Measurements from ENCODE around the gene CSGALNACT2. TPM values are rescaled to one million over a fixed set of nuclear protein-coding genes. Genes with fewer than 3 reads are reported as not detected.

The CSGALNACT2 gene
- total RNA-seq, 2 experiments from 2014 or later: 17.0 to 17.4 TPM

DNA sequence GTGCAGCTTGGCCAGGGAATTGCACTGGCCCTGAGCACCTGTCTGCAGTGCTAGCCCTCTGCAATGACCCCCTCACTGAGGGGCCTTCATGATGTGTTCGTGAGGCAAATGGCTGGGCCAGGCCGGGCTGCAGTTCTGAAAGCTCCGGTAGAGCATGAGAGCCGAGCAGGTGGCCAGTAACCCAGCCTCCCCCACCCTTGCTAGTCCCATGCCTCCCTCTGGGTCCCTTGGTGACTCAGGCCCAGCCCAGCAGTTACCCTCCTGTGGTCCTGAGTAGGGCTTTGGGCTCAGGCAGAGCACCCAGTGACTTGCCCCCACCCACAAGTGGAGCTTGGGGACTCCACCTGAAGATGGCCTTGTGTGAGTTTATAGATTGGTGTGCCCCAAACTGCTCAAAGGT, 16.1 kb upstream of the CSGALNACT2 start:
- ChIA-PET POLR2A (interaction anchor here (3.7 kb wide), 1 partner anchor 17 kb away, joined by 39 read pairs; the partner anchor contains the start of gene CSGALNACT2), CTCF (interaction anchor here (1.4 to 2.6 kb wide), 2 partner anchors 18 to 39 kb away, joined by 4 to 10 read pairs; no protein-coding TSS in a partner anchor)

DNA sequence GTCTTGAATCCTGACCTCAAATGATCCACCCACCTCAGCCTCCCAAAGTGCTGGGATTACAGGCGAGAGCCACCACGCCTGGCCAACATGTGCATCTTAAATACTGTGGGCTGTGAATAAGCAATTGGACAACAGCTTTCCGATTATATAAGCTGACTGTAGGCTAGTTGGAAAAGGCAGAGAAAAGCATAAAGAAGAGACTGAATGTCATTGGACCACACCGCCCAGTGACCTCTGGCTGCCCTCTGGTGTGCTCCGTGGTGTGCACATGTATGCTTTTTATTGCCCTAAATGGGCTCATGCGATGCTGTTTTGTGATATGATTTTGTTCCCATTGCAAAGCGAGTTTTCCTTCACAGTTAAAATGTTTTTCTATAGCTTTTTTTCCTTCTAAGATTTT, 15.4 kb upstream of the CSGALNACT2 start:
- POLR2A ChIA-PET: interaction anchor here (3.7 kb wide), 1 partner anchor 16 kb away, joined by 39 read pairs; the partner anchor contains the start of gene CSGALNACT2
- CTCF ChIA-PET: interaction anchor here (0.7 to 2.6 kb wide), 3 partner anchors 17 to 79 kb away, joined by 4 to 10 read pairs (median 4); no protein-coding TSS in a partner anchor

DNA sequence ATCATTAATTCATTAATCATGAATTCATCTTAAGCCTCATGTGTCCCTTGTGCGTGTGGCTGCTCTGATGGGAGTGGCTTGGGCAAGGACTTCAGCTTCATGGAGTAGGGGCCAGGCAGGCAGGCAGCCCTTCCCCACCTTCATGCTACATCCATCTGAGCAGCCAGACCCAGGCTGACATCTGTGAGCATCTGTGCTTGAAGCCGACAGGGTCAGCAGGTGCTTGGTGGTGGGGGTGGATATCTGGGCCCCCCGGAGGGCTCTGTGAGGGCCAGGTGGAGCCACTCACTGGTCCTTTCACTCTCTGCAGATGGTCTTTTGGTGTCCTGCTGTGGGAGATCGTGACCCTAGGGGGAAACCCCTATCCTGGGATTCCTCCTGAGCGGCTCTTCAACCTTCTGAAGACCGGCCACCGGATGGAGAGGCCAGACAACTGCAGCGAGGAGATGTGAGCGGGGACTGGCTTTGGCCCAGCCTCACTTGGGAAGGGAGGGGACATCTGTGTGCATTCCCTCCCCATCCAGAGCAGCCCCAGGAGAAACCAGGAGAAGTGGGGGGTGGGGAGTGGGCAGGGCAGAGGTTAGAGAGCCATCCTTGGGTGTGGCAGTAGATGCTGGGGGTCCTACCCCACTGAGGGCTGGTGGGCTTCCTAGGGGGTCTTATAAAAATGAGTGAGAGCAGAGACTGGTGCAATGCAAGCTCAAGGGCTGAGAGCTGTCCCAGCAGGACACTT, 14.7 kb upstream of the CSGALNACT2 start:
- POLR2A ChIA-PET: no interaction called here

DNA sequence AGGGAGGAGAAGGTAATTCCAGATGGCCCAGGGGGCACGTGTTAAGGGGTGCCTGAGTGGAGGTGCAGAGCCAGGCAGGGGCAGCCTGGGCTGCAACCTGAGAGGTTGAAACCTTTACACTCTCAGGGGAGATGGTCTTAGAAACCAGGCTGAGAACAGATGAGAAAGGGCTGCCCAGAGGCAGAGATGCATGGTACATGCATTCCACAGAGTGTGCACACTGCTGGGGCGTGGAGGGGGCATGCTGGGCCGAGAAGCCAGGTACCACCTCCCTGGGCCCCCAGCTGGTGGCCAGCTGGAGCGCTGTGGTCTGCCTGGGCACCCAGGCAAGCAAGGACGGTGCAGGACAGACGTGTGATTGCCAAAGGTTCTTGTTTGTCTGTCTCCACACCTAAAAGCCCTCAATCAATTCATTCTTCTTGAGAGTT, 14.1 kb upstream of the CSGALNACT2 start:
- ChIA-PET POLR2A (no interaction called here), CTCF (no interaction called here)

More for the DNA sequence above, 14.7 kb upstream of the CSGALNACT2 start:
- CTCF ChIA-PET: interaction anchor here (0.7 to 2.6 kb wide), 3 partner anchors 17 to 79 kb away, joined by 4 to 10 read pairs (median 4); no protein-coding TSS in a partner anchor

DNA sequence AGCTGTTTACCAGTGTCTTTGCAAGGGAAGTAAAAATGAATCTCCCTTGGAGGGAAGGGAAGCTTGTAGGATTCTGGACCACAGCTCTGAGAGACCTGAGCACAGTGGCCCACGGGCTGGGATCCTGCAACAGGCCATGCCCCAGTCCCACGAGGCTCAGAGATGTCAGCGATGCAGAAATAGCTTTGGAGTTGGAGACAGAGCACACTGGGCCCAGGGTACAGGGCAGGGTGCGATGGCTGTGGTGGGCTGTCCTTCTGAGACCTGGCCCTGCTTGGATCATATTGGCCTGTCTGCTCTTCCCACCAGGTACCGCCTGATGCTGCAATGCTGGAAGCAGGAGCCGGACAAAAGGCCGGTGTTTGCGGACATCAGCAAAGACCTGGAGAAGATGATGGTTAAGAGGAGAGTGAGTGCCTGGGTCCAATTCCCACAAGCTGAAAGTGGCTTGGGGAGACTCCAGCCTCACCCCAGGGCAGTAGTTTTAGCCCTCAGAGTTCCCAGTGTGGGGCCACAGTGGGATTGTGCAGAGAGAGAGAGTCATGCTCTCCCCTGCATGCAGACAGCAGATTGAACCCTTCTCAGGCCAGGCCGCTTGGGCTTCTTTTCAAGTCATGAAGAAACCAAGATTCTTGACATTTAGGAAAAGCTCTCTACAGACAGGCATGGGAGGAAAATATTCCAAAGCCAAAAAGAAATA, 13.5 kb upstream of the CSGALNACT2 start:
- POLR2A ChIA-PET: no interaction called here
- CTCF ChIA-PET: no interaction called here

DNA sequence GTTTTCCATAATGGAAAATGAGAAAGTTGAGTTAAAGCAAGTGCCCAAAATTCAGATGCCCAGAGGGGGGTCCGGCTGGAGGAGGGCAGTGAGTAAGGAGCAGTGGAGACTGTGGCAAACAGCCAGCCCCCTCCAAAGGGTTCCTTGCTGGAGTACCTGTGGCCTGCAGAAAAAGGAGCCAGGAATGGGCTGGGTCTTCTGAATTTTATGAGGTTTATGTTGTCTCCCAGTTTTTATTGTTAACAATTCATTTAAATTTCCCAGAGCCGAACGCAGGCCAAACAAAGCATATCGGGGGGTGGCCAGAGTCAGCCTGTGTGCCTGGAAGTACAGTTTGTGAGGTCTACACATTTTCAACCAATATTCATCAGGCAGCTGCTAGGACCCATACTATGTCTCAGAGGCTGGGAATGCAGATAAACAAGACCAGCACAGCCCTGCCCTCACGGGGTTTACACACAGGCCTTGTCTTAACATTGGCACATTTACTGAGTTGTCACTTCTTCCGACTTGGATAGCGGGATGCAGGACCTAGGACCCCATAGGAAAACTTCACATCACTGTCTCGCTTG, 12.9 kb upstream of the CSGALNACT2 start:
- POLR2A ChIA-PET: no interaction called here
- CTCF ChIA-PET: no interaction called here

DNA sequence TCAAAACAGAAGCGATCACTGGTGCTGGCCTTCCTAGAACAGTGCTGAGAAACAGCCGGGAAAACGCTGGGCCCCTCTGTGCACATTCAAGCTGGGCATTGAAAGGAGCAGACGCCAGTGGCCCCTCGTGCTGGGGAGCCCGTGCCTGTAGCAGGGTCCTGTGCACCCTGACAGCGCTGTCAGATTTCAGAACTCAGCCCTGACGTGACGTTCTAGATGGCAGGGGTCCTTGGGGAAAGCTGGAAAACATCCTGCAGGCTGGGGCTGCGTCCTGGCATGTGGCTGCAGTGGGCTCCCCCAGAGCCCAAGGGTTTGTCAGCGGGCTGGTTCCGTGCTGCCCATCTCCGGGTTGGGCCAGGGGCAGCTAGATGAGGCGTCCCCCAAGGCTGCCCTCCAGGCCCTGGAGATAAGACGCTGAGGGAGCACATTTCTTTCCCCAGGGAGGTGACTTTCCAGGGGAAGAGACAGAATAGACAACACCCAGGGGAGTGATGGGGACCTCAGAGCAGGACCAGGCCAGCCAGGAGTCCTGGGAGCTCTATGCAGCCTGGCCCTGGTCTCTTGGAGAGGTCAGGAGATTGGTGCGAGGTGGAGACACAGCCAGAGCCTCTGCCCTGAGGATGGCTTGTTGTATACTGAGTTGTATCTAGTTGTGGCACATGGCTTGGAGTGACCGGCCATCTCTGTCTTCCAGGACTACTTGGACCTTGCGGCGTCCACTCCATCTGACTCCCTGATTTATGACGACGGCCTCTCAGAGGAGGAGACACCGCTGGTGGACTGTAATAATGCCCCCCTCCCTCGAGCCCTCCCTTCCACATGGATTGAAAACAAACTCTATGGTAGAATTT, 12.1 kb upstream of the CSGALNACT2 start:
- CTCF ChIA-PET: interaction anchor here (0.6 kb wide), 1 partner anchor 15 kb away, joined by 3 read pairs; no protein-coding TSS in a partner anchor
- POLR2A ChIA-PET: no interaction called here

DNA sequence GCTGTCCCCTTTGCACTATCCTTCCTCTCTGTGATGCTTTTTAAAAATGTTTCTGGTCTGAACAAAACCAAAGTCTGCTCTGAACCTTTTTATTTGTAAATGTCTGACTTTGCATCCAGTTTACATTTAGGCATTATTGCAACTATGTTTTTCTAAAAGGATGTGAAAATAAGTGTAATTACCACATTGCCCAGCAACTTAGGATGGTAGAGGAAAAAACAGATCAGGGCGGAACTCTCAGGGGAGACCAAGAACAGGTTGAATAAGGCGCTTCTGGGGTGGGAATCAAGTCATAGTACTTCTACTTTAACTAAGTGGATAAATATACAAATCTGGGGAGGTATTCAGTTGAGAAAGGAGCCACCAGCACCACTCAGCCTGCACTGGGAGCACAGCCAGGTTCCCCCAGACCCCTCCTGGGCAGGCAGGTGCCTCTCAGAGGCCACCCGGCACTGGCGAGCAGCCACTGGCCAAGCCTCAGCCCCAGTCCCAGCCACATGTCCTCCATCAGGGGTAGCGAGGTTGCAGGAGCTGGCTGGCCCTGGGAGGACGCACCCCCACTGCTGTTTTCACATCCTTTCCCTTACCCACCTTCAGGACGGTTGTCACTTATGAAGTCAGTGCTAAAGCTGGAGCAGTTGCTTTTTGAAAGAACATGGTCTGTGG, 11.4 kb upstream of the CSGALNACT2 start:
- POLR2A ChIA-PET: no interaction called here
- CTCF ChIA-PET: no interaction called here

DNA sequence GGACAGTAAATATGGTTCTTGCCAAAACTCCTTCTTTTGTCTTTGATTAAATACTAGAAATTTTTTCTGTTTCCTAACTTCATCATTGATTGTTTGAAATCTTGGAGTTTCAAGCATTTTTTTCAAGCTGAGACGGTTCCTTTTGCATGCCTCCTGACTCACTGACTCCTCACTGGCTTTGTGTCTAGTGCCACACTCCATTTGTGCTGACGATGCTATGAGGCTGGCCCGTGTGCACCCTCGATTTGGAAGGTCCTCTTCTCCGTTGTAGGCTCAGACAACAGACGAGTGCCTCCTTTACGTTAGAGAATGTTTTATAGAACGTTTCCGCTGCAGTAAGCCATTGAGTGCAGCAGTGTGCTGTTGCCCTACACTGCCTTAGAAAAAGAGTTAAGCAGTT, 10.8 kb upstream of the CSGALNACT2 start:
- ChIA-PET POLR2A (no interaction called here), CTCF (no interaction called here)

DNA sequence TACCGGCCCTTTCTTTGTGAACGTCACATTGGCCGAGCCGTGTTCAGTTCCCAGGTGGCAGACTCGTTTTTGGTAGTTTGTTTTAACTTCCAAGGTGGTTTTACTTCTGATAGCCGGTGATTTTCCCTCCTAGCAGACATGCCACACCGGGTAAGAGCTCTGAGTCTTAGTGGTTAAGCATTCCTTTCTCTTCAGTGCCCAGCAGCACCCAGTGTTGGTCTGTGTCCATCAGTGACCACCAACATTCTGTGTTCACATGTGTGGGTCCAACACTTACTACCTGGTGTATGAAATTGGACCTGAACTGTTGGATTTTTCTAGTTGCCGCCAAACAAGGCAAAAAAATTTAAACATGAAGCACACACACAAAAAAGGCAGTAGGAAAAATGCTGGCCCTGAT, 9.9 kb upstream of the CSGALNACT2 start:
- ChIA-PET POLR2A (no interaction called here), CTCF (no interaction called here)

DNA sequence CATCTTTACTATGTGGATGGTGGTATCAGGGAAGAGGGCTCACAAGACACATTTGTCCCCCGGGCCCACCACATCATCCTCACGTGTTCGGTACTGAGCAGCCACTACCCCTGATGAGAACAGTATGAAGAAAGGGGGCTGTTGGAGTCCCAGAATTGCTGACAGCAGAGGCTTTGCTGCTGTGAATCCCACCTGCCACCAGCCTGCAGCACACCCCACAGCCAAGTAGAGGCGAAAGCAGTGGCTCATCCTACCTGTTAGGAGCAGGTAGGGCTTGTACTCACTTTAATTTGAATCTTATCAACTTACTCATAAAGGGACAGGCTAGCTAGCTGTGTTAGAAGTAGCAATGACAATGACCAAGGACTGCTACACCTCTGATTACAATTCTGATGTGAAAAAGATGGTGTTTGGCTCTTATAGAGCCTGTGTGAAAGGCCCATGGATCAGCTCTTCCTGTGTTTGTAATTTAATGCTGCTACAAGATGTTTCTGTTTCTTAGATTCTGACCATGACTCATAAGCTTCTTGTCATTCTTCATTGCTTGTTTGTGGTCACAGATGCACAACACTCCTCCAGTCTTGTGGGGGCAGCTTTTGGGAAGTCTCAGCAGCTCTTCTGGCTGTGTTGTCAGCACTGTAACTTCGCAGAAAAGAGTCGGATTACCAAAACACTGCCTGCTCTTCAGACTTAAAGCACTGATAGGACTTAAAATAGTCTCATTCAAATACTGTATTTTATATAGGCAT, 9.1 kb upstream of the CSGALNACT2 start:
- ChIA-PET POLR2A (interaction anchor here (0.9 to 2.5 kb wide), 2 partner anchors 10 kb away, joined by 3 to 23 read pairs; partner anchors contain the start of gene CSGALNACT2), CTCF (interaction anchor here (1.0 to 1.1 kb wide), 2 partner anchors 9 to 10 kb away, joined by 3 read pairs; partner anchors contain the start of gene CSGALNACT2)

DNA sequence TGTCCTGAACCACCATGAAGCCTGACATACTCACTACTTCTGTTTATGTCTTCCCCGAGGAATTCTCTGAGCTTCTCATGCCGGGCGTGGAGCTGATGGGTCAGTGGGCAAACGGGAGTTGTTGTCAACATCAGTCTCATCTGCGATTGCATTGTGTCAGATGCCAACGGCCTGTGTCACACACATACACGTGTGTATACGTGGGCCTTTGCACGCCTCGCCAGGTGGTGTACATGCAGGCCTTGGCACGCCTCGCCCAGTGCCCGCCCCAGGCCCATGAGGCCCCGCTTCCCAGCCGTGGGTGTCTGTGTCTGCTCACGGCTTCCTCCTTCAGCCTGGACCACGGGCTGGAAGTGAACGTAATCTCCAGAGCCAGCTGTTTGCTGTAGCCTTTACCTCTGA, 7.5 kb upstream of the CSGALNACT2 start:
- ChIA-PET POLR2A (interaction anchor here (2.5 kb wide), 1 partner anchor 8 kb away, joined by 23 read pairs; the partner anchor contains the start of gene CSGALNACT2), CTCF (no interaction called here)

DNA sequence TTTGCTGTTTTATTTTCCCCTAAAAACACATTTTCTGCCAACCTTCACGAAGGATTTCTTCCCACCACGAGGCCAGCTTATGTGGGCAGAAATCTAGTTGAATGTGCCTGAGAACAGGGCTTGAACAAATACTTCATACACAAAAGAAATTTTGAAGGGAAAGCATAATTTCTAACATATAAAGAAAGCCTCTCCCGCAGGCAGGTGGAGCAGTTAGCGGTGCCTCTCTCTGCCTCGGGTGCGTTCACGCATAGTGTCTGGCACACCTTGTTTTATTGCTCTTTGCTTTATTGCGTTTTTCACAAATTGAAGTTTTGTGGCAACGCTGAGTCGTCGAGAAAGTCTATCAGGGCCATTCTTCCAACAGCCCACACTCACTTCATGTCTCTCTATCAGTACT, 7.0 kb upstream of the CSGALNACT2 start:
- ChIA-PET POLR2A (interaction anchor here (2.5 kb wide), 1 partner anchor 8 kb away, joined by 23 read pairs; the partner anchor contains the start of gene CSGALNACT2), CTCF (no interaction called here)

DNA sequence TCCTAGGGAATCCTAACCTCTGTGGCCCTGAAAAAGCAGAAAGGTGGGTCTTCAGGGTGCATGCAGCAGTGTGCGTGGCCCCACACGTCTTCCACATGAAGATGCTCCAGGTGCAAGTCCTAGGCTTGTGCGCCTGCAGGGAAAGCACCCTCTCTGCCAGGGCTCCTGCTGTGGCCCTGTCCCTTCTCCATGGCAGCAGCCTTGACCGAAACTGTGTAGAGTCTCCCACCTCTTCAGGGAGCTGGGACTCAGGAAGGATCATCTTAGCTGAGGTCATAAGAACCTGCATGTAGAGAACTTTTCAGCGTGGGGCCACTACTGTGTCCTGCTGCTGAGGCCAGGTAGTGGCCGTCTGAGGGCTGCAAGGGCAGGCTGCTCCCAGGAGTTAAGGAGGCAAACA, 6.3 kb upstream of the CSGALNACT2 start:
- ChIA-PET POLR2A (no interaction called here), CTCF (no interaction called here)

DNA sequence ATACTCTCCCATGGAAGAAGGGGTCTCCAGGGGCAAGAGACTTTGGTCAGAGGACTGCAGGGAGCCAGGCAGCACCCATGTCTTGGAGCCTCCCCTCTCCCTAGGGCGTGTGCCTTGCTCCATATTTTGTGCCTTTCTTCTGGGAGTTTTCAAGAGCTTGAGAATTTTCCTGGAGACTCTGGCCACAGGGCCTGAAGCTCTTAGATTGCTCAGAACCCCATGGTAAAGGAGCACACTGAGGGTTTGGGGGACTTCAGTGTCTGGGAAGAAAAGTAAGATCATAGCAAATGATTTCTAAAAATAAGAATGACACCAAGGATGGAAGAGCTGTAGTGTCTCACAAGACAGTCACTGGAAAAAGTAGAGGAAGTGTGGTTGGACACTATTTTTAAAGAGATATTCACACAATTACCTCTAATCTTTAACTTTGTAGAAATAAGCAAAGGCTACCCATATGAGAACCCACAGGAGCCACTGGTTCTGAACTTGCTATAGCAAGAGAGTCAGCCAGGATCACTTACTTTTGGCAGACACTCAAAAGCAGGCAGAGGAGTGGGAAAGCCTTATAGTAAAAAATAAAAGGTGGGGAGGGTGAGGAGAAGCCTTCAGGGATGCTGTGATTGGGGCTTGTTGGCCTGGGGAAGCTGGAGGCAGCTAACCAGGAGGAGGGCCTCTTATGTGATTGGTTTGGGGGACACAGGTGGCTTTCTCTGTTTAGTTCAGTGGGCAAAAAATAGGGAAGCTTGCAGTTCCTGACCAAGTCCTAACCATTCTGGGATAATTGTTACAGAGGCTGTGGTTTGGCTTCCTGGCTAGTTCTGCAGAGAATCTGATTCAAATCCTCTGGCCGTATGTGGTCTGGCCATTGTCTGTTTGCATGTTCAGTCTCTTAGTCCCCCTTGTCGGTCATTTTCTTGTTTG, 5.1 kb upstream of the CSGALNACT2 start:
- CTCF ChIA-PET: interaction anchor here (1.0 kb wide), 1 partner anchor 72 kb away, joined by 3 read pairs; no protein-coding TSS in a partner anchor
- POLR2A ChIA-PET: no interaction called here

DNA sequence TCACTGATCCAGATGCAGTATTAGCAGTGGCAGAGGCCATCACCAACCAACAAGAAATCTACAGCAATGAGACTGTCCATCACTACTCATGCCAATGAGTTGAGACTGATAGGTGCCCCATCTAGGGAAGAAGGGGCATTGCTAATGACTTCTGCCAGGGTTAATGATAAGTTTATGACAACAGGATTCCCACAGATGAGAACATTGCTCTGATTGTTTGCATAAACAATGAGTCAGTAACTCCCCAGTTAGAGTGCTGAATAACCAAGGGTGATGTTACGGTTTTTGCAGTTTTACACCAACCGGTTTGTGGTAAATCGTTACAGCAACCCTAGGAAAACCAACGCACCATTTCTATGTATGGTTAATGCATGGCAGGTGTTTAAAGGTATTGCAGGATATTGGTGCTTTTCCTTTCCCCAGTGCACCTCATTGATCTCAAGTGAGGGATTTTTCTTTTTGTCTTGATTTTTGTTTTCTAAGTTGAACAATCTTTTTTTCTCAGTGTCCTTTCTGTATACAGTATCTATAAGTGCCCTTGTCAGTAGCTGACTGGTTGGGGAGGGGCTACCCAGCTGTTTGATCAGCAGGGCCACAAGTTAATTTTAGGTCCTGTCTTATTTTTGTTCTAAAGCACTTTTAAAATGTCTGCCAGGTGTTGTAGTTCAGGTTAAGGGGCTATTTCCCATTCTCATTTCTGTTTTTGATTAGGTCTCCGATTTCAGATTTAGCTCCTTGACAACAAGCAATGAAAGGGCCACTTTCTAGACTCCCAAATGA, 3.9 kb upstream of the CSGALNACT2 start:
- ChIA-PET CTCF (no interaction called here), POLR2A (no interaction called here)
